ENCODE results near the gene SLC5A12.

- TF ChIP-seq POLR2AphosphoS5 (IDR thresholded peaks at IDR 0.05; ENCODE audit: low read depth) (no peak), GABPA (IDR thresholded peaks at IDR 0.05; ENCODE audit: low read depth) (no peak)
- TF ChIP-seq, protein P1, sequence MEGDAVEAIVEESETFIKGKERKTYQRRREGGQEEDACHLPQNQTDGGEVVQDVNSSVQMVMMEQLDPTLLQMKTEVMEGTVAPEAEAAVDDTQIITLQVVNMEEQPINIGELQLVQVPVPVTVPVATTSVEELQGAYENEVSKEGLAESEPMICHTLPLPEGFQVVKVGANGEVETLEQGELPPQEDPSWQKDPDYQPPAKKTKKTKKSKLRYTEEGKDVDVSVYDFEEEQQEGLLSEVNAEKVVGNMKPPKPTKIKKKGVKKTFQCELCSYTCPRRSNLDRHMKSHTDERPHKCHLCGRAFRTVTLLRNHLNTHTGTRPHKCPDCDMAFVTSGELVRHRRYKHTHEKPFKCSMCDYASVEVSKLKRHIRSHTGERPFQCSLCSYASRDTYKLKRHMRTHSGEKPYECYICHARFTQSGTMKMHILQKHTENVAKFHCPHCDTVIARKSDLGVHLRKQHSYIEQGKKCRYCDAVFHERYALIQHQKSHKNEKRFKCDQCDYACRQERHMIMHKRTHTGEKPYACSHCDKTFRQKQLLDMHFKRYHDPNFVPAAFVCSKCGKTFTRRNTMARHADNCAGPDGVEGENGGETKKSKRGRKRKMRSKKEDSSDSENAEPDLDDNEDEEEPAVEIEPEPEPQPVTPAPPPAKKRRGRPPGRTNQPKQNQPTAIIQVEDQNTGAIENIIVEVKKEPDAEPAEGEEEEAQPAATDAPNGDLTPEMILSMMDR (IDR thresholded peaks at IDR 0.05; ENCODE audit: insufficient read depth, low read length): no peak
- TF ChIP-seq, protein P2, sequence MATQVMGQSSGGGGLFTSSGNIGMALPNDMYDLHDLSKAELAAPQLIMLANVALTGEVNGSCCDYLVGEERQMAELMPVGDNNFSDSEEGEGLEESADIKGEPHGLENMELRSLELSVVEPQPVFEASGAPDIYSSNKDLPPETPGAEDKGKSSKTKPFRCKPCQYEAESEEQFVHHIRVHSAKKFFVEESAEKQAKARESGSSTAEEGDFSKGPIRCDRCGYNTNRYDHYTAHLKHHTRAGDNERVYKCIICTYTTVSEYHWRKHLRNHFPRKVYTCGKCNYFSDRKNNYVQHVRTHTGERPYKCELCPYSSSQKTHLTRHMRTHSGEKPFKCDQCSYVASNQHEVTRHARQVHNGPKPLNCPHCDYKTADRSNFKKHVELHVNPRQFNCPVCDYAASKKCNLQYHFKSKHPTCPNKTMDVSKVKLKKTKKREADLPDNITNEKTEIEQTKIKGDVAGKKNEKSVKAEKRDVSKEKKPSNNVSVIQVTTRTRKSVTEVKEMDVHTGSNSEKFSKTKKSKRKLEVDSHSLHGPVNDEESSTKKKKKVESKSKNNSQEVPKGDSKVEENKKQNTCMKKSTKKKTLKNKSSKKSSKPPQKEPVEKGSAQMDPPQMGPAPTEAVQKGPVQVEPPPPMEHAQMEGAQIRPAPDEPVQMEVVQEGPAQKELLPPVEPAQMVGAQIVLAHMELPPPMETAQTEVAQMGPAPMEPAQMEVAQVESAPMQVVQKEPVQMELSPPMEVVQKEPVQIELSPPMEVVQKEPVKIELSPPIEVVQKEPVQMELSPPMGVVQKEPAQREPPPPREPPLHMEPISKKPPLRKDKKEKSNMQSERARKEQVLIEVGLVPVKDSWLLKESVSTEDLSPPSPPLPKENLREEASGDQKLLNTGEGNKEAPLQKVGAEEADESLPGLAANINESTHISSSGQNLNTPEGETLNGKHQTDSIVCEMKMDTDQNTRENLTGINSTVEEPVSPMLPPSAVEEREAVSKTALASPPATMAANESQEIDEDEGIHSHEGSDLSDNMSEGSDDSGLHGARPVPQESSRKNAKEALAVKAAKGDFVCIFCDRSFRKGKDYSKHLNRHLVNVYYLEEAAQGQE (IDR thresholded peaks at IDR 0.05; ENCODE audit: insufficient replicate concordance, low read depth): no peak
These were observed 40.2 kb upstream of the SLC5A12 start for GRCh38 chr11:26762089-26762488.

Measured in HL-60 (cell line).